SK-N-SH (cell line): ENCODE results near the gene SLC47A2.

ENCODE experiments used
- CHD2 ChIP-seq: fragments of 150-350 bp; IDR thresholded peaks from 2 replicates; pipeline ENCODE4 v1.6.1; 2018; ENCODE audit warnings: low read length; ENCODE audit not compliant: partially characterized antibody
- JUND ChIP-seq: IDR thresholded peaks from 2 replicates; pipeline ENCODE4 v1.4.0; 2012
- RAD21 ChIP-seq: IDR thresholded peaks from 2 replicates; pipeline ENCODE4 v1.6.1; 2012; ENCODE audit warnings: mild to moderate bottlenecking, low read length
- TF ChIP-seq, protein P1 (sequence below): fragments of 200-600 bp; sonication (generic); IDR thresholded peaks from 2 replicates; pipeline ENCODE4 v1.6.1; 2017; ENCODE audit warnings: antibody characterized with exemption, mild to moderate bottlenecking, moderate library complexity

DNA sequence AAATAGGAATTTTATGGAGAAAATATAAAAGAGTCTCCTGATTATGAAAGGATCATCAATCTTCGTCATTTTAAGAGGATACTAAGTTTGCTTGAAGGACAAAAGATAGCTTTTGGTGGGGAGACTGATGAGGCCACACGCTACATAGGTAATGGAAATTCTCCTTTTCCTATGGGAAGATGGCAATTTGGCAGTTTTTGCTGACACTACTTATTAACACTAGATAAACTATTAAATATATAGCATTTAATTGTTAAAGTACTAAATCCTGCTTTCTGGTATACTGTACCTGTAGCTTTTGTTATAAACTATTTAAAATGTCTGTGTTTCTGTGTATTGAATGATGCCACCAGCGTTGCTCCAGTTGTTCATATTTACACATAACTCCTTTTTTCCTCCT lies 55.3 kb downstream of the SLC47A2 start:
- no peak for TF ChIP-seq CHD2
- TF ChIP-seq, protein P1, sequence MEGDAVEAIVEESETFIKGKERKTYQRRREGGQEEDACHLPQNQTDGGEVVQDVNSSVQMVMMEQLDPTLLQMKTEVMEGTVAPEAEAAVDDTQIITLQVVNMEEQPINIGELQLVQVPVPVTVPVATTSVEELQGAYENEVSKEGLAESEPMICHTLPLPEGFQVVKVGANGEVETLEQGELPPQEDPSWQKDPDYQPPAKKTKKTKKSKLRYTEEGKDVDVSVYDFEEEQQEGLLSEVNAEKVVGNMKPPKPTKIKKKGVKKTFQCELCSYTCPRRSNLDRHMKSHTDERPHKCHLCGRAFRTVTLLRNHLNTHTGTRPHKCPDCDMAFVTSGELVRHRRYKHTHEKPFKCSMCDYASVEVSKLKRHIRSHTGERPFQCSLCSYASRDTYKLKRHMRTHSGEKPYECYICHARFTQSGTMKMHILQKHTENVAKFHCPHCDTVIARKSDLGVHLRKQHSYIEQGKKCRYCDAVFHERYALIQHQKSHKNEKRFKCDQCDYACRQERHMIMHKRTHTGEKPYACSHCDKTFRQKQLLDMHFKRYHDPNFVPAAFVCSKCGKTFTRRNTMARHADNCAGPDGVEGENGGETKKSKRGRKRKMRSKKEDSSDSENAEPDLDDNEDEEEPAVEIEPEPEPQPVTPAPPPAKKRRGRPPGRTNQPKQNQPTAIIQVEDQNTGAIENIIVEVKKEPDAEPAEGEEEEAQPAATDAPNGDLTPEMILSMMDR: no peak
- TF ChIP-seq JUND: no peak
- TF ChIP-seq RAD21: no peak
